Measurements from ENCODE around the gene BIRC5. TPM values are rescaled to one million over a fixed set of nuclear protein-coding genes. Genes with fewer than 3 reads are reported as not detected.

Gene BIRC5
- total RNA-seq, 1 donor from 2014 or later = 22.0 TPM

GRCh38 chr17:78184351-78184750 is 29.7 kb upstream of the BIRC5 start:
- no peaks in the 10 kb centered on the region for H3K9me3 Mint-ChIP-seq (ENCODE audit: unreplicated experiment)
- TF ChIP-seq, protein P1, sequence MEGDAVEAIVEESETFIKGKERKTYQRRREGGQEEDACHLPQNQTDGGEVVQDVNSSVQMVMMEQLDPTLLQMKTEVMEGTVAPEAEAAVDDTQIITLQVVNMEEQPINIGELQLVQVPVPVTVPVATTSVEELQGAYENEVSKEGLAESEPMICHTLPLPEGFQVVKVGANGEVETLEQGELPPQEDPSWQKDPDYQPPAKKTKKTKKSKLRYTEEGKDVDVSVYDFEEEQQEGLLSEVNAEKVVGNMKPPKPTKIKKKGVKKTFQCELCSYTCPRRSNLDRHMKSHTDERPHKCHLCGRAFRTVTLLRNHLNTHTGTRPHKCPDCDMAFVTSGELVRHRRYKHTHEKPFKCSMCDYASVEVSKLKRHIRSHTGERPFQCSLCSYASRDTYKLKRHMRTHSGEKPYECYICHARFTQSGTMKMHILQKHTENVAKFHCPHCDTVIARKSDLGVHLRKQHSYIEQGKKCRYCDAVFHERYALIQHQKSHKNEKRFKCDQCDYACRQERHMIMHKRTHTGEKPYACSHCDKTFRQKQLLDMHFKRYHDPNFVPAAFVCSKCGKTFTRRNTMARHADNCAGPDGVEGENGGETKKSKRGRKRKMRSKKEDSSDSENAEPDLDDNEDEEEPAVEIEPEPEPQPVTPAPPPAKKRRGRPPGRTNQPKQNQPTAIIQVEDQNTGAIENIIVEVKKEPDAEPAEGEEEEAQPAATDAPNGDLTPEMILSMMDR (IDR thresholded peaks at IDR 0.05; ENCODE audit: unreplicated experiment) = no peak
- no peak for DNase-seq (ENCODE audit: low spot score)
- peaks cover 5% of the 10 kb centered on the region for H3K36me3 Mint-ChIP-seq (ENCODE audit: low read depth, unreplicated experiment)
- peaks cover 9% of the 10 kb centered on the region for H3K4me1 Mint-ChIP-seq (ENCODE audit: unreplicated experiment)
- no peak overlapping the region for H3K4me3 Mint-ChIP-seq (ENCODE audit: unreplicated experiment)
- H3K27ac Mint-ChIP-seq (ENCODE audit: unreplicated experiment) = no peak overlapping the region
- H3K27me3 Mint-ChIP-seq (ENCODE audit: unreplicated experiment) = peaks cover 9% of the 10 kb centered on the region

- DNase-seq (ENCODE audit: low spot score) = no peak
- TF ChIP-seq, protein P1 (IDR thresholded peaks at IDR 0.05; ENCODE audit: unreplicated experiment) = no peak
- Mint-ChIP-seq H3K27ac (ENCODE audit: unreplicated experiment) (no peak overlapping the region), H3K27me3 (ENCODE audit: unreplicated experiment) (peaks cover 9% of the 10 kb centered on the region), H3K4me1 (ENCODE audit: unreplicated experiment) (peaks cover 9% of the 10 kb centered on the region), H3K4me3 (ENCODE audit: unreplicated experiment) (no peak overlapping the region), H3K36me3 (ENCODE audit: low read depth, unreplicated experiment) (peaks cover 5% of the 10 kb centered on the region), H3K9me3 (ENCODE audit: unreplicated experiment) (no peaks in the 10 kb centered on the region)
Observed at GRCh38 chr17:78184868-78185267, 29.2 kb upstream of the BIRC5 start.

DNA sequence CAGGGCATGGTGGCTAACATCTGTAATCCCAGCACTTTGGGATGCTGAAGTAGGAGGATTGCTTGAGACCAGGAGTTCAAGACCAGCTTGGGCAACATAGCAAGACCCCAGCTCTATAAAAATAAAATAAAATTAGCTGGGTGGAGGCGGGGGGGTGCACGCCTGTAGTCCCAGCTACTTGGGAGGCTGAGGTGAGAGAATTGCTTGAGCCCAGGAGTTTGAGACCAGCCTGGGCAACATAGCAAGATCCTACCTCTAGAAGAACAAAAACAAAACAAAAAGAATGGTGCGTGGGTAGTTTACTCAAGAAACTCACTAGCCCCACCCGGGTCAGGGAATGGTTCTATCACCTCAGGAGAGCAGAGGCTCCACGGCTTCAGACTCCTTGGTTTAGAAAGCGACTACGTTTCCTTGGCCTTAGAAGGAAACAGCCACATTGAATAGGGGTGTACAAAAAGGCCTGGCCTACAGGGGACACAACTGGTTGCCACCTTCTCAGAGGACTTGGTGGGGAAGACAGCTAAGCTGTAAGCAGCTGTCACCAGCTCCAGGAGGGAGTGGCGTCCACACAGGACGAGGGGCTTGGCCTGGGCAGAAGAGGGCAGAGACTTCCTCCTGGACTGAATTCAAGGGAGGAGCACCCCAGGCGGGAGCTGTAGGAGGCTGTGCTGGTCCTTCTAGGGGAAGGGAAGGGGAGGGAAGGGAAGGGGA is 27.9 kb upstream of the BIRC5 start:
- H3K9me3 Mint-ChIP-seq (ENCODE audit: unreplicated experiment) = no peaks in the 10 kb centered on the region
- no peak overlapping the region for H3K27ac Mint-ChIP-seq (ENCODE audit: unreplicated experiment)
- peak overlapping the region; percentile 62 for H3K4me3 Mint-ChIP-seq (ENCODE audit: unreplicated experiment)
- peaks cover 5% of the 10 kb centered on the region for H3K36me3 Mint-ChIP-seq (ENCODE audit: low read depth, unreplicated experiment)
- TF ChIP-seq, protein P1 (IDR thresholded peaks at IDR 0.05; ENCODE audit: unreplicated experiment) = no peak
- peaks cover 13% of the 10 kb centered on the region for H3K4me1 Mint-ChIP-seq (ENCODE audit: unreplicated experiment)
- DNase-seq (ENCODE audit: low spot score) = no peak
- H3K27me3 Mint-ChIP-seq (ENCODE audit: unreplicated experiment) = peaks cover 9% of the 10 kb centered on the region

DNA sequence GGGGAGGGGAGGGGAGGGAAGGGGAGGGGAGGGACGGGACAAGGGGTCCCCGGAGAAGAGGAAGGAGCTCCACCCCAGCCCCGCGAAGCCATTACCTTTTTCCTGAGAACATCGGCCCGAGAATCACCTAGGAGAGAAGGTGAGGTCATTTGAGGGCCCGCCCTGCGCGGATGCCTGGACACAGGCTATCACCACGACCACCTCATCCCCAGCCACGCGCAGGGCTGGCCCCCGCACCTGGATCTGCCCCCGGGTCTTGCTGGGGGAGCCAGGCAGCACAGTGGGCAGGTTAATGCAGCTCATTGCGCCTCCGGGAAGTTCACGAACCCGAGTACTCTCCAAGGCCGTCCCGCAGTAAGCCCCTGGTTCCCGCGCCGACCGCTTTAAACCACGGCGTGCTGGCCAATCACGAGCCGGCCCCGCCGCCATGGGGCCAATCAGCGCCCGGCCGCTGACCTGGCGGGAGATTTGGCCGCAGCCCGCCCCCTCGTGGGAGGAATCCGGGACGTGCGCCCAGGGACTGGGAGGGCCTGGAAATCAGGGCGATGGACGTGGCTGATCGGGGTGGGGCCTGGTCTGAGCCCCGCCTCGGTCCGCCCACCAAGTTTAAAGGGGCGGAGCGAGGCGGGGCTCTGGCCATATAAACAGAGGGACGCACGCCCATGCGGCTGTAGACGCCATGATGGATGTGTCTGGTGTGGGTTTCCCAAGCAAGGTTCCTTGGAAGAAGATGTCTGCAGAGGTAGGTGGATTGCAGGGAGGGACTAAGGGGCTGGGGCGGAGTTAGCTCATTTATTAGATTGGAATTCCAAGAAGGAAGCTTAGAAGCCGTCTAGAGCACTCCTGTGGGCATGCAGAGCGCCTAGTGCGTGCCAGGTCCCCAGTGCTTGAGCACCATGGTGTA is 27.1 kb upstream of the BIRC5 start, which contains the start of the genes AFMID and TK1:
Gene AFMID, plus strand, starts transcription at position 671 of the 904 bp plus-strand sequence. Its CDS starts 9 bp downstream, at position 680.
Gene TK1, minus strand, starts transcription at position 361 of the 904 bp plus-strand sequence. Its CDS starts 58 bp downstream, at position 303.
- DNase-seq (ENCODE audit: low spot score) = peak; percentile 100
- Mint-ChIP-seq H3K36me3 (ENCODE audit: low read depth, unreplicated experiment) (peaks cover 5% of the 10 kb centered on the region), H3K27ac (ENCODE audit: unreplicated experiment) (peak within 1 kb of the TSS; percentile 57), H3K9me3 (ENCODE audit: unreplicated experiment) (no peaks in the 10 kb centered on the region), H3K4me3 (ENCODE audit: unreplicated experiment) (peak within 1 kb of the TSS; percentile 90), H3K27me3 (ENCODE audit: unreplicated experiment) (peaks cover 8% of the 10 kb centered on the region), H3K4me1 (ENCODE audit: unreplicated experiment) (peaks cover 13% of the 10 kb centered on the region)
- TF ChIP-seq, protein P1 (IDR thresholded peaks at IDR 0.05; ENCODE audit: unreplicated experiment) = peak; percentile 92

Measured in endothelial cell (in vitro differentiated cells).